ENCODE measurements around the gene GCNT4.
"Not testable (repeated sequence)": the region's sequence is repeated elsewhere in the genome, so short reads cannot be mapped to it uniquely, and the experiment has no call there.

GCNT4 gene

GRCh38 chr5:75088648-75089047 lies 36.3 kb upstream of the GCNT4 start:
- H3K27me3 ChIP-seq, result no peaks in the 10 kb centered on the region
- H3K27ac ChIP-seq, result no peak overlapping the region
- no peaks in the 10 kb centered on the region for H3K4me1 ChIP-seq (ENCODE audit: control insufficient read depth in 1 of 2, insufficient read depth in 1 of 2, low read depth in 1 of 2, low read length in 1 of 2)
- no peaks in the 10 kb centered on the region for H3K36me3 ChIP-seq
- no peak overlapping the region for H3K4me3 ChIP-seq (ENCODE audit: low read depth in 1 of 2, low read length in 1 of 2)
- no peaks in the 10 kb centered on the region for H3K9me3 ChIP-seq
- no peak for TF ChIP-seq CTCF (IDR thresholded peaks at IDR 0.05)

- Histone ChIP-seq H3K9me3 (no peaks in the 10 kb centered on the region), H3K36me3 (no peaks in the 10 kb centered on the region), H3K4me1 (ENCODE audit: control insufficient read depth in 1 of 2, insufficient read depth in 1 of 2, low read depth in 1 of 2, low read length in 1 of 2) (no peaks in the 10 kb centered on the region)
Measured at GRCh38 chr5:75081510-75081909, 29.2 kb upstream of the GCNT4 start.

DNA sequence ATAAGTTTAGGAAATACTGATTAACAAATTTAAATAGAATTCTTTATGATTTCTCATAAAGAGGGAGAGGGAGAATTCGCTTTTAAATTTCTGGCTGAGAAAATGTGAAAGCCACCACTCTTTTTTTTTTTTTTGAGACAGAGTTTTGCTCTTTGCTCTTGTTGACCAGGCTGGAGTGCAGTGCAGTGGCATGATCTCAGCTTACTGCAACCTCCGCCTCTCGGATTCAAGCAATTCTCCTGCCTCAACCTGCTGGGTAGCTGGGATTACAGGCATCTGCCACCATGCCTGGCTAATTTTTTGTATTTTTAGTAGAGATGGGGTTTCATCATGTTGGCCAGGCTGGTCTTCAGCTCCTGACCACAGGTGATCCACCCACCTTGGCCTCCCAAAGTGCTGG lies 27.0 kb upstream of the GCNT4 start:
- H3K36me3 ChIP-seq; H3K9me3 ChIP-seq; H3K4me1 ChIP-seq (ENCODE audit: control insufficient read depth in 1 of 2, insufficient read depth in 1 of 2, low read depth in 1 of 2, low read length in 1 of 2); H3K4me3 ChIP-seq (ENCODE audit: low read depth in 1 of 2, low read length in 1 of 2); H3K27ac ChIP-seq; H3K27me3 ChIP-seq: not testable (repeated sequence)

More at GRCh38 chr5:75081510-75081909, 29.2 kb upstream of the GCNT4 start:
- TF ChIP-seq CTCF (IDR thresholded peaks at IDR 0.05), result no peak
- no peaks in the 10 kb centered on the region for H3K27me3 ChIP-seq
- no peak overlapping the region for H3K27ac ChIP-seq
- no peak overlapping the region for H3K4me3 ChIP-seq (ENCODE audit: low read depth in 1 of 2, low read length in 1 of 2)

DNA sequence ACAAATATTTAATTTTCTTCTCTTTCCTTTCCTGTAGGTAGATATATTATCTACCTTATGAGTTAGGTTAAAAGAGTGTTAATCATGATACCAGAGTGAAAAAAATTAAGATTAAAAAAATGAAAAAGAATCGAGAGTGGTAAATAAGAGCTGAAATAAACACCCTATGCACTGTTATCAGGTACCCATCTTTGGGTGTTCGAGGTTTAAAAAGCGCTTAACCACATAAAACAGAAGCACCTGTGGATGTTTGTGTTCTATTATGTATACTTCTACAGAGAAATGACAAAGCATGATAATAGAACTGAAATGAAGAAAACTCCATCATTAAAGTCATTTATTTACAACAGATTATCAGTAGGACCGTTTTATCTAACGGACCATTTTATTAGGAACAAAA lies 25.7 kb upstream of the GCNT4 start:
- no peak overlapping the region for H3K4me3 ChIP-seq (ENCODE audit: low read depth in 1 of 2, low read length in 1 of 2)

DNA sequence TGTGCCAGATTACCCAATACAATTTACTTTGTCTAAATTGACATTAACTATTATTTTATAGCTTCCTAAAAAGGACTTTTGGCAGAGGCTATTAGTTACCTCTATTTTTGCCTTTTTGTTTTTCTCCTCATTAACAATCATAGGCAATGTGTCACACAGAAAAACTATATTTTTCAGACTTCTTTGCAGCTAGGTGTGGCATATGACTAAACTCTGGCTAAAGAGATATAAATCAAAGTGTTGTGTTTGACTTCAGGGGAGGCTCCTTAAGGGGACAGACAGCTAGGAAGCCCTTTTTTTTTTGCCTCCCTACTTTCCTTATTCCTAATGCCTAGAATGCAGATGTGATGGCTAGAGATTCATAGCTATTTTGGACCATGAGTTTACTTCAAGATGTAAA lies 19.7 kb upstream of the GCNT4 start:
- no peaks in the 10 kb centered on the region for H3K4me1 ChIP-seq (ENCODE audit: control insufficient read depth in 1 of 2, insufficient read depth in 1 of 2, low read depth in 1 of 2, low read length in 1 of 2)
- no peaks in the 10 kb centered on the region for H3K36me3 ChIP-seq
- H3K4me3 ChIP-seq (ENCODE audit: low read depth in 1 of 2, low read length in 1 of 2), result no peak overlapping the region
- H3K9me3 ChIP-seq, result no peaks in the 10 kb centered on the region
- no peaks in the 10 kb centered on the region for H3K27me3 ChIP-seq
- H3K27ac ChIP-seq, result no peak overlapping the region
- TF ChIP-seq CTCF (IDR thresholded peaks at IDR 0.05), result no peak

More for the DNA sequence above, 25.7 kb upstream of the GCNT4 start:
- no peaks in the 10 kb centered on the region for H3K9me3 ChIP-seq
- TF ChIP-seq CTCF (IDR thresholded peaks at IDR 0.05), result no peak
- no peaks in the 10 kb centered on the region for H3K27me3 ChIP-seq
- no peaks in the 10 kb centered on the region for H3K36me3 ChIP-seq
- H3K4me1 ChIP-seq (ENCODE audit: control insufficient read depth in 1 of 2, insufficient read depth in 1 of 2, low read depth in 1 of 2, low read length in 1 of 2), result no peaks in the 10 kb centered on the region
- H3K27ac ChIP-seq, result no peak overlapping the region

DNA sequence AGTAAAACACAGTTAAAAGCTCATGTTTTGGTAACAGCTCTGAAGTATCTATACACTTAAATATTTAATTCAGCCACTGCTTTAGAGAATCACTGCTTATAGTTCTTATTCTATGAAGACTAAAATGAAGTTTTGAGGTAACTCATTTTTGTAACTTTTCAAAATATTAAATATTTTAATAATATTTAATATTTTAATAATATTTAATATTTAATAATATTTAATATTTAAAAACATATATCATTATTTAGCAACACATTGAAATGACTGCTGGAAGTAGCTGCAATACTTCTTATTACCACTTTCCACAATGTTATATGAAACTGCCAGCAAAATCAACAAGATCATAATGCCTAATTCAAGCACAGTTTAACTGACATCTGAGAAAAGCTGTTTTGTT lies 18.7 kb upstream of the GCNT4 start:
- no peak overlapping the region for H3K27ac ChIP-seq
- no peaks in the 10 kb centered on the region for H3K27me3 ChIP-seq
- H3K9me3 ChIP-seq, result no peaks in the 10 kb centered on the region
- no peak for TF ChIP-seq CTCF (IDR thresholded peaks at IDR 0.05)
- no peak overlapping the region for H3K4me3 ChIP-seq (ENCODE audit: low read depth in 1 of 2, low read length in 1 of 2)
- no peaks in the 10 kb centered on the region for H3K4me1 ChIP-seq (ENCODE audit: control insufficient read depth in 1 of 2, insufficient read depth in 1 of 2, low read depth in 1 of 2, low read length in 1 of 2)
- H3K36me3 ChIP-seq, result no peaks in the 10 kb centered on the region

All from neutrophil (primary cell).